Stimulated activated CD8-positive, alpha-beta memory T cell treated with anti-CD3 and anti-CD28 coated beads, Interleukin-4, amount 100 ng/mL, for 48 hours (primary cell): Measurements from ENCODE around the gene SLC22A17.

Experiments
- DNase-seq: peaks from one replicate; pipeline ENCODE4 v3.0.0-alpha.2; 2020

The SLC22A17 gene

GRCh38 chr14:23302290-23303225 lies 50.1 kb downstream of the SLC22A17 start, which contains the start of gene PPP1R3E:
PPP1R3E (minus strand) TSS chr14:23302859; CDS start chr14:23302576, 283 bp downstream.
- DNase-seq: peak; percentile 92

GRCh38 chr14:23301969-23302289 lies 50.8 kb downstream of the SLC22A17 start:
- no peak for DNase-seq

DNA sequence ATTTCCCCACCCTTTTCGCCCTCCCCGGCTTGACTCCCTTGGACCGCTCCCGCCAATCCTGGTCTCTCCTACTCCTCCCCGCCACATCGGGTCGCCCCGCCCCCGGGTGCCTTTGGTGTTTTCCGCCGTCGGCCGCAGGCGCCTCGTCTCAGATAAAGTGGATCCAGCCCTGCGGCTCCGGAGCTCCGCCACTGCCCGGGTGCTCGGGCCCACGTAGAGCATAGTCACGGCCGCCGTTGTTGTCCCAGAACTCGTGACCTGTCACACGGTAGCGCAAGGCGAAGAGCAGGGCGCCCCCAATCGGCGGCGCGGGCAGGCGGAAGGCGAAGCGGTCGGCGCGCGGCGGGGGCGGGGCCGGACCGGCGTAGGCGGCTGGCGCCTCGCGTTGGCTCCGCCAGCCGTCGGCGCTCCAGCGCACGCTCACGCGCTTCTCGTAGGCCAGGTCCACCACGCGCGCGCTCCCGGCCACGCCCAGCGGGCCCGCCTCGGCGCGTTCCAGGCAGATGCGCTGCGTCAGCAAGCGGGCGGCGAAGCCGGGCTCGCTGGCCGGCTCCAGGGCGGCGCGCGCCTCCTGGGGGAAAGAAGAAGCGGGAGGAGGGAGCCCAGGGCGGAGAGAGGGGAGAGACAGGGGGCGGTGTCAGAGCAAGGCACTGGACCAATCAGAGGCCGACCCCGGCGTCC lies 51.3 kb downstream of the SLC22A17 start:
- DNase-seq: peak; percentile 96

DNA sequence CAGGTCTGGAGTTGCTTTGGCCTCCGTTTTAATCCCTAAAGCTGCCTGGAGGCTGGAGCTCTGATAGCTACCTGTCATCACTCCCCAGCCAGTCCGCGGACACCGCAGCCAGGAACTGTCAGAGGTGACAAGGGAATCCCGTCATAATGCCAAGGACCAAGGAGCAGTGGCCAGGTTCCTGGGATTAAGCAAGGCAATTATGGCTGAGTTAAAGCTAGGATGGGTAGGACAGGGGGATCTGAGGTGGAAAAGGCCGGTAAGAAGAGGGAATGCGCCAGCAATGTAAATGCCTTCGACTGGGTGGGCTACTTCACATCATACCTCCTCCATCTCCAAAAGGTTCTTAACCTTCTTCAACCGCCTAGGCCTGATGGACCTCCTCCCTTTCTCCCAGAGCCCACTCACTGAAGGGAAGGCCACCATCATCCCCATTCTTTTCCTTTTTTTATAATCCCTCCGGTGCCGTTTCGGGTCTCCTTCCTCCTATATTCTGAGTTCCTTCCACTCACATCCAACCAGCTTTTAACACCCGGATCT lies 51.9 kb downstream of the SLC22A17 start:
- peak; percentile 47 for DNase-seq

GRCh38 chr14:23299986-23300686 lies 52.6 kb downstream of the SLC22A17 start:
- DNase-seq: no peak

DNA sequence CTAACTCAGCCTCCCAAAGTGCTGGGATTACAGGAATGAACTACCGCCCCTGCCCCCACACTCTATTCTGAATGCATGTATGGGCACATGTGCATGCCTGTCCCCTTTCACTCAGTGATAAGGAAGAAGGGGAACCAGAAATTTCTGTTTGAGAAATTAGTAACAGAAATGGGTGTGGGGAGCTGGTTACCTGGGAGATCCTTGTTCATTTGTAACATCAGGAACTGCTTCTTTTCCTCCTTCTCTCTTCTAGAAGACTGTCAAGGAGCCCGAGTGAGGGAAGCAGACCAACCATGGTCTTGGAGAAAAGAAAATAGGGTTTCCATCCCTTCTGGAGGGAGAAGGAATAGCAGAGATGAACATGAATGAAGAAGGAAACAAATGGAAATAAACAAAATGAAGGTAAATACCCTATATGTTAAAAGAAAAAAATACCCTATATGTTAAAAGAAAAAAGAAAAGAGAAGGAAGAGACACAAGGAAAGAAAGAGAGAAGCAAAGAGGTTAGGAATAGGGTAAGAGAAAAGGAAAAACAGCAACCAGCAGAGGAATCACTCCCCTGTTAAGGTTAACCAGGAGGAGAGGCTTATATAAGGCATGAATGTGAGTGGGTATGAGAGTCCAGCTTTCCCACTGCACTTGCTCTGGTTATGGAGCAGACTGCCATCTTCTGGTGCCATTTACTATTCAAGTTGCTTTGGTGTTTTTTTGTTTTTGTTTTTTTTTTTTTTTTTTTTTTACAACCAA lies 53.3 kb downstream of the SLC22A17 start:
- DNase-seq: no peak

- DNase-seq: no peak
Observed at GRCh38 chr14:23297611-23298277, 54.9 kb downstream of the SLC22A17 start.

- no peak for DNase-seq
Observed at GRCh38 chr14:23297096-23297495, 55.6 kb downstream of the SLC22A17 start.
